ENCODE measurements around the gene KRT82.

The KRT82 gene

GRCh38 chr12:52360663-52361271 lies 45.4 kb downstream of the KRT82 start:
- H4K20me1 ChIP-seq (ENCODE audit: insufficient read depth, low read length), result no peaks in the 10 kb centered on the region
- TF ChIP-seq EZH2phosphoT487 (IDR thresholded peaks at IDR 0.05; ENCODE audit: low read depth) (no peak), CTCF (IDR thresholded peaks at IDR 0.05; ENCODE audit: low read depth, low read length) (no peak)
- H3K9ac ChIP-seq (ENCODE audit: low read length), result no peak overlapping the region
- no peaks in the 10 kb centered on the region for H3K79me2 ChIP-seq (ENCODE audit: low read length)
- H3K27ac ChIP-seq (ENCODE audit: low read length), result no peak overlapping the region
- no peak overlapping the region for H2AFZ ChIP-seq (ENCODE audit: low read depth, low read length)
- H3K4me2 ChIP-seq (ENCODE audit: low read length), result no peak overlapping the region
- H3K4me3 ChIP-seq (ENCODE audit: low read length), result no peak overlapping the region
- H3K36me3 ChIP-seq (replicated peaks; ENCODE audit: low read depth, low read length), result no peaks in the 10 kb centered on the region
- H3K9me3 ChIP-seq (ENCODE audit: insufficient read depth, low read length), result no peaks in the 10 kb centered on the region
- H3K27me3 ChIP-seq (ENCODE audit: low read depth, low read length), result peaks cover 22% of the 10 kb centered on the region
- H3K4me1 ChIP-seq (ENCODE audit: low read length), result peaks cover 17% of the 10 kb centered on the region

GRCh38 chr12:52360106-52360662 lies 46.0 kb downstream of the KRT82 start:
- no peak overlapping the region for H2AFZ ChIP-seq (ENCODE audit: low read depth, low read length)
- H3K9ac ChIP-seq (ENCODE audit: low read length), result no peak overlapping the region
- H3K4me3 ChIP-seq (ENCODE audit: low read length), result no peak overlapping the region
- no peak for TF ChIP-seq CTCF (IDR thresholded peaks at IDR 0.05; ENCODE audit: low read depth, low read length)
- TF ChIP-seq EZH2phosphoT487 (IDR thresholded peaks at IDR 0.05; ENCODE audit: low read depth), result no peak
- no peaks in the 10 kb centered on the region for H3K9me3 ChIP-seq (ENCODE audit: insufficient read depth, low read length)
- no peak overlapping the region for H3K27ac ChIP-seq (ENCODE audit: low read length)
- H3K36me3 ChIP-seq (replicated peaks; ENCODE audit: low read depth, low read length), result no peaks in the 10 kb centered on the region
- H3K27me3 ChIP-seq (ENCODE audit: low read depth, low read length), result peaks cover 18% of the 10 kb centered on the region
- peaks cover 15% of the 10 kb centered on the region for H3K4me1 ChIP-seq (ENCODE audit: low read length)
- no peaks in the 10 kb centered on the region for H4K20me1 ChIP-seq (ENCODE audit: insufficient read depth, low read length)
- no peak overlapping the region for H3K4me2 ChIP-seq (ENCODE audit: low read length)
- no peaks in the 10 kb centered on the region for H3K79me2 ChIP-seq (ENCODE audit: low read length)

DNA sequence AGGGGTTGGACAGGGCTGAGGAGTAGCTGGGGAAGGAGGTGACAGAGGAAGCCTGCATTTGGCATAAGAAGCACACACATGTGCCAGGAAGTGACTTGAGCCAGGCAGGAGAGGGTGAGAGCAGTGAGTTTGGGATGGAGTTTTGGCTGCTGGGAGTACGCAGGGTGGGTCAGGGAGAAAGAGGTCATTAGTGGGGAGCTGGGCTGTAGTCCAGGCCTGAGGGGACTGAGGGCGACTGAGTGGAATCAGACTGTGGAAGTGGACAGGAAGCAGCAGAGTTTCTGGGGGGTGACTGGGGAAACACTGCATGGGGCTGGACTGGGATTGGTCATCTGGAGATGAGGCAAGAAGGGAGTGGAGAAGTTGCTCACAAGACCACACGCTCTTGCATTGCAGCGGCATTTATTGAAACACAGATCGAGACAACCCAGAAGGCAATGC lies 46.5 kb downstream of the KRT82 start:
- Histone ChIP-seq H3K9ac (ENCODE audit: low read length) (no peak overlapping the region), H2AFZ (ENCODE audit: low read depth, low read length) (no peak overlapping the region), H3K27ac (ENCODE audit: low read length) (no peak overlapping the region)

More for the DNA sequence above, 46.5 kb downstream of the KRT82 start:
- Histone ChIP-seq H3K79me2 (ENCODE audit: low read length) (no peaks in the 10 kb centered on the region), H3K9me3 (ENCODE audit: insufficient read depth, low read length) (no peaks in the 10 kb centered on the region), H3K4me3 (ENCODE audit: low read length) (no peak overlapping the region), H3K4me2 (ENCODE audit: low read length) (no peak overlapping the region), H3K4me1 (ENCODE audit: low read length) (peaks cover 12% of the 10 kb centered on the region), H3K36me3 (replicated peaks; ENCODE audit: low read depth, low read length) (no peaks in the 10 kb centered on the region), H4K20me1 (ENCODE audit: insufficient read depth, low read length) (no peaks in the 10 kb centered on the region), H3K27me3 (ENCODE audit: low read depth, low read length) (peaks cover 18% of the 10 kb centered on the region)
- TF ChIP-seq EZH2phosphoT487 (IDR thresholded peaks at IDR 0.05; ENCODE audit: low read depth), result no peak
- TF ChIP-seq CTCF (IDR thresholded peaks at IDR 0.05; ENCODE audit: low read depth, low read length), result no peak

Measured in OCI-LY3 (cell line).